GM21786 (cell line): ENCODE results near the gene USP20.

Experiments used
- ATAC-seq: cut with Tn5 transposase; IDR thresholded peaks from one replicate; pipeline ENCODE4 v1.9.1; 2021; ENCODE audit not compliant: unreplicated experiment

Gene USP20

DNA sequence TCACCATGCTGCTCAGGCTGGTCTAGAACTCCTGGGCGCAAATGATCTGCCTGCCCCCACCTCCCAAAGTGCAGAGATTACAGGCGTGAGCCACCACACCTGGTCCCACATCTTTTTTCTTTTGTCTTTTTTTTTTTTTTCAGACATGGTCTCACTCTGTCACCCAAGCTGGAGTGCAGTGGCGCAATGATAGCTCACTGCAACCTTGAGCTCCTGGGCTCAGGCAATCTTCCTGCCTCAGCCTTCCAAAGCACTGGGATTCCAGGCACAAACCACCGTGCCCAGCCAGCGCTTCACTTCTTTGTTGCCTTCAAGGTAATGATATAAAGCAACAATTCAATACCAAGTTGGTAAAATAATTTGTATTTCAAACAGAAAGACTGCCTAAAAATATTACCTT is 78.8 kb downstream of the USP20 start:
- no peak for ATAC-seq

DNA sequence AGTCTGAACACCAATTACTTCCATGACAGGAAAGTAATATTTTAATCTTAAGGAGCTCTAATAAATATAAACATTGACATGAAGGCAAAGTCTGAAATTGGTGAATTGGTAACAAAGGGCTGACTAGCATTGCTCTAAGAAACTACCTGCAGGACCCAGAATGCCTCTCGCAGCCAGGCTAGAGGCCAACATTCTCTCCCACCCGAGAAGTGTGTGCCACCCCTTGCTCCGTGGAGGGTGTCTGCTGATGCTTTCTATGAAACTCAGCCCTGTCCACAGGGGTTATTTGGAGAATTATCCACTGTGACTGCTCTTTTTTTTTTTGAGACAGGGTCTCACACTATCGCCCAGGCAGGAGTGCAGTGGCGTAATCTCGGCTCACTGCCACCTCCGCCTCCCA is 81.4 kb downstream of the USP20 start:
- ATAC-seq, result no peak

- no peak for ATAC-seq
Observed at GRCh38 chr9:129918296-129918950, 83.2 kb downstream of the USP20 start.

GRCh38 chr9:129919277-129919676 is 84.0 kb downstream of the USP20 start:
- no peak for ATAC-seq

DNA sequence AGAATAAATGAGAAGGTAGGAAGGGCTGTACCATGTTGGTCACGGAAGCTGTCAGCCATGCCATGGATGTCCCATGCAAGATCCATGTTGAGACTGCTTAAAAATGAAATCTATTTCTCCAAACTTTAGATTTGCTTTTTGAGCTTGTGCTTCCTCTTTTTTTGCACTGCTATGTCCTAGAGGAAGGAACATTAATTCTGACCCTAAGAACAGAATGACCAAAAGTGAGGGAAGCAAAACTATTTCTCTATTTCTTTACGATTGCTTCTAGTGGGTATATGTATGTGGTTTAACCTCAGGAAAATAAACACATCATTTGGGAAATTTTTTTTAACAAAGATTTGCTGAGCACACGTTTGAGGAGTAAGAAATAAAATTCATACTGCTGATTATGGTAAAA is 84.6 kb downstream of the USP20 start:
- ATAC-seq, result no peak

DNA sequence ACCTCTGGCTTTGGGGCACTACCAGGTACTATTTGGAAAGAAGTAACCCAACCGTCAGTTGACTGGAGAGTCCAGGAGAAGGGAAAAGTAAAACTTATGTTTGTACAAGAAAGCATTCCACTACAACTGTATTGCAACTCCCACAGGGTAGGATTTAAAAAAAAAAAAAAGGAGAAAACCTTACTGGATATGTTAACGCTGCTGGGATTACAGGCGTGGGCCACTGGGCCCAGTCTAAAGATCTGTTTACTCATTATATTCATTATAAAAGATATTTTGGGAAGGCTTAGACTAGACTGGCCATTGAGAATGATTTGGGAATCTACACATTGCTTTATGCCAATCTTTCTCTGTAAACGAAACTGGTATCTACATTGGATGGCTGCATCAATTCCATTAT is 86.6 kb downstream of the USP20 start:
- no peak for ATAC-seq

DNA sequence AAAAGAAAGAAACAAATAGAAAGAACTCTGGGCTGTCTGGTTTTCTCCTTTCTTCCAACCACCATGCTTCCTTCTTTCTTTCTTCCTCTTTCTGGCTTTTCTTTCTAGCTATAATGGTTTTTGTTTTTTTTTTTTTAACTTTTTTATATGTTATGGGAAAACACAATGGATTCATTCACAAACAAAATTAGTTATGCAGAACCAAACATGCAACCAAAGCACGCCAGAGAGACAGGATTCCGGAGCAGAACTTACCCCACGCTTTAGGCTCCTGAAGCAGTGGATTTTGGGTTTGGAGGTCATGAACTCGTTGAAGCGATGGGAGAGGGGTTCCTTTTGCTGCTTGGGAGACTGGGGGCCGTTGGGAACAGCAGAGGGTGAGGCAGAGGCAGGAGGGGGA is 88.3 kb downstream of the USP20 start:
- ATAC-seq, result no peak

GRCh38 chr9:129929496-129930125 is 94.4 kb downstream of the USP20 start:
- ATAC-seq, result no peak

DNA sequence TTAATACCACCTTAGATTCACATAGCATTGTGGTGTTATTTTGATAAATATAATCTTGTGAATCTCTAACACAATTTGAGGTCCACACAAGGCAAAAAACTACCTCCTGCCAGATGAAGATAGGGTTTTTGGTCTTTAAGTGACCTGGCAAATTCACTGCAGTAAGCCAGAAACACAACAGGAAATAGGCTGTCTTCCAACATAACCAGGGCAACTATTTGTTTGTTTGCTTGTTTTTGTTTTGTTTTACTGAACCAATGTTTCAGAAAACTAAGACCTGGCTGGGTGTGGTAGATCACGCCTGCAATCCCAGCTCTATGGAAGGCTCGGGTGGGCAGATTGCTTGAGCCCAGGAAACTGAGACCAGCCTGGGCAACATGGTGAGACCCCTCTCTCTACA is 95.5 kb downstream of the USP20 start:
- no peak for ATAC-seq
